HepG2 (cell line): ENCODE results near the gene DYNC2LI1. TPM values are rescaled to one million over a fixed set of nuclear protein-coding genes. Genes with fewer than 3 reads are reported as not detected.

ENCODE experiments used
- BCL3 ChIP-seq: sonication (generic); formaldehyde crosslinking; IDR thresholded peaks from 2 replicates; pipeline ENCODE4 v1.5.1; 2020; ENCODE audit warnings: mild to moderate bottlenecking, missing genetic modification reagents, moderate library complexity
- CREM ChIP-seq, 2 experiments: sonication (generic) in 1 of 2; formaldehyde crosslinking in 1 of 2; IDR thresholded peaks; 2 replicates each; pipeline versions ENCODE4 v1.4.0 to v1.6.1; 2016 to 2020; ENCODE audit warnings: antibody characterized with exemption in 1 of 2, mild to moderate bottlenecking in 1 of 2, missing genetic modification reagents in 1 of 2
- FOSL2 ChIP-seq: sonication (generic); formaldehyde crosslinking; IDR thresholded peaks from 2 replicates; pipeline ENCODE4 v1.4.0; 2020; ENCODE audit warnings: missing genetic modification reagents
- FOXA1 ChIP-seq, 2 experiments: fragments of 450-650 bp in 1 of 2; sonication (generic) in 1 of 2; formaldehyde crosslinking in 1 of 2; IDR thresholded peaks; 2 replicates each; pipeline versions ENCODE4 v1.4.0 to v1.6.1; 2016 to 2020; ENCODE audit warnings: missing genetic modification reagents in 1 of 2
- HMG20B ChIP-seq: conservative IDR thresholded peaks from 2 replicates; pipeline ENCODE4 v1.6.1; 2016; ENCODE audit warnings: missing genetic modification reagents, missing compliant biosample characterization
- HNRNPH1 ChIP-seq: fragments of 200-400 bp; formaldehyde crosslinking; optimal IDR thresholded peaks from 2 replicates; pipeline ENCODE3; 2017; ENCODE audit warnings: mild to moderate bottlenecking, low read depth, low read length
- IRF9 ChIP-seq: sonication (generic); formaldehyde crosslinking; IDR thresholded peaks from 2 replicates; pipeline ENCODE4 v1.8.0; 2022; ENCODE audit warnings: missing genetic modification reagents, mild to moderate bottlenecking, borderline replicate concordance
- KAT2B ChIP-seq: fragments of 150-350 bp; IDR thresholded peaks from 2 replicates; pipeline ENCODE4 v1.6.1; 2014; ENCODE audit warnings: low read depth, low read length, borderline replicate concordance
- KDM5A ChIP-seq: fragments of 200-600 bp; sonication (generic); IDR thresholded peaks from 2 replicates; pipeline ENCODE4 v1.7.0; 2018; ENCODE audit warnings: antibody characterized with exemption, mild to moderate bottlenecking, low read length, borderline replicate concordance
- RARA ChIP-seq: IDR thresholded peaks from 2 replicates; pipeline ENCODE4 v1.6.1; 2016; ENCODE audit warnings: missing genetic modification reagents, missing compliant biosample characterization
- REXO4 ChIP-seq: sonication (generic); formaldehyde crosslinking; IDR thresholded peaks from 2 replicates; pipeline ENCODE4 v1.8.0; 2022; ENCODE audit warnings: missing genetic modification reagents, mild to moderate bottlenecking, borderline replicate concordance
- SOX13 ChIP-seq, 3 experiments: fragments of 450-650 bp in 1 of 3; sonication (generic) in 1 of 3; formaldehyde crosslinking in 1 of 3; IDR thresholded peaks in 2 of 3; conservative IDR thresholded peaks in 1 of 3; 2 replicates each; pipeline versions ENCODE4 v1.5.0 to v1.6.1; 2016 to 2020; ENCODE audit warnings: antibody characterized with exemption in 1 of 3, mild to moderate bottlenecking in 1 of 3, missing compliant biosample characterization in 1 of 3, missing genetic modification reagents in 1 of 3, moderate library complexity in 1 of 3
- SOX5 ChIP-seq: IDR thresholded peaks from 2 replicates; pipeline ENCODE4 v1.6.1; 2016; ENCODE audit warnings: borderline replicate concordance
- SOX6 ChIP-seq, 2 experiments: fragments of 450-650 bp in 1 of 2; sonication (generic) in 1 of 2; formaldehyde crosslinking in 1 of 2; IDR thresholded peaks; 2 replicates each; pipeline versions ENCODE4 v1.4.0 to v1.6.1; 2017 to 2020; ENCODE audit warnings: antibody characterized with exemption in 1 of 2, mild to moderate bottlenecking in 1 of 2, missing genetic modification reagents in 1 of 2
- TBL1XR1 ChIP-seq: fragments of 150-350 bp; IDR thresholded peaks from 2 replicates; pipeline ENCODE4 v1.6.1; 2014; ENCODE audit warnings: borderline replicate concordance, low read length; ENCODE audit not compliant: partially characterized antibody
- TBX3 ChIP-seq: fragments of 450-650 bp; IDR thresholded peaks from 2 replicates; pipeline ENCODE4 v1.6.1; 2017; ENCODE audit warnings: antibody characterized with exemption, mild to moderate bottlenecking, inconsistent platforms, borderline replicate concordance
- TEAD3 ChIP-seq: optimal IDR thresholded peaks from 2 replicates; pipeline ENCODE3; 2016; ENCODE audit warnings: borderline replicate concordance
- THAP11 ChIP-seq: IDR thresholded peaks from 2 replicates; pipeline ENCODE4 v1.6.1; 2016; ENCODE audit warnings: missing biosample characterization, missing genetic modification reagents
- ZBTB7B ChIP-seq: sonication (generic); formaldehyde crosslinking; IDR thresholded peaks from 2 replicates; pipeline ENCODE4 v1.4.0; 2020; ENCODE audit warnings: missing genetic modification reagents
- ZFP36 ChIP-seq: fragments of 150-350 bp; IDR thresholded peaks from 2 replicates; pipeline ENCODE4 v1.6.1; 2018; ENCODE audit warnings: borderline replicate concordance, low read length, low read depth; ENCODE audit not compliant: partially characterized antibody
- ZNF224 ChIP-seq: sonication (generic); formaldehyde crosslinking; IDR thresholded peaks from 2 replicates; pipeline ENCODE4 v1.5.0; 2020; ENCODE audit warnings: mild to moderate bottlenecking, missing genetic modification reagents
- ZNF598 ChIP-seq: sonication (generic); formaldehyde crosslinking; IDR thresholded peaks from 2 replicates; pipeline ENCODE4 v1.5.1; 2020; ENCODE audit warnings: mild to moderate bottlenecking, missing genetic modification reagents, borderline replicate concordance
- ZNF615 ChIP-seq: sonication (generic); formaldehyde crosslinking; IDR thresholded peaks from 2 replicates; pipeline ENCODE4 v1.5.0; 2020; ENCODE audit warnings: mild to moderate bottlenecking, missing genetic modification reagents, borderline replicate concordance
- ZNF660 ChIP-seq: sonication (generic); formaldehyde crosslinking; IDR thresholded peaks from 2 replicates; pipeline ENCODE4 v1.5.1; 2020; ENCODE audit warnings: mild to moderate bottlenecking, low read depth, missing genetic modification reagents, borderline replicate concordance
- ZNF792 ChIP-seq: IDR thresholded peaks from 2 replicates; pipeline ENCODE4 v1.6.1; 2016
- ZNF839 ChIP-seq: sonication (generic); formaldehyde crosslinking; IDR thresholded peaks from 2 replicates; pipeline ENCODE4 v1.4.0; 2020; ENCODE audit warnings: missing genetic modification reagents, mild to moderate bottlenecking, borderline replicate concordance
- polyA plus RNA-seq, 8 experiments: library from polyadenylated mRNA; depleted of rRNA in 3 of 8; stranded (reverse) in 7 of 8; unstranded in 1 of 8; fragments of >200 nt; fragmentation: Illumina TruSeq in 4 of 8; extraction: Trizol in 4 of 8; gene quantifications; 2 replicates each; pipeline versions ENCODE4 v1.2.1 to v1.2.3, GENCODE V29; 2011 to 2016; ENCODE audit warnings: low read depth in 4 of 8, missing spikeins in 1 of 8, mixed read lengths in 1 of 8; ENCODE audit not compliant: insufficient read depth in 1 of 8
- total RNA-seq, 5 experiments: library from RNA; depleted of rRNA; stranded (reverse); fragments of >200 nt; fragmentation: Illumina TruSeq; extraction: Trizol; gene quantifications; 2 replicates each; pipeline ENCODE4 v1.2.3, GENCODE V29; 2016; ENCODE audit warnings: low read depth in 1 of 5
- TF ChIP-seq, protein P1 (sequence below): sonication (generic); formaldehyde crosslinking; IDR thresholded peaks from 2 replicates; pipeline ENCODE4 v1.4.0; 2020; ENCODE audit warnings: missing genetic modification reagents

The DYNC2LI1 gene
- total and polyA plus RNA-seq, 2 of the 13 experiments (the other 11 are each of a cell fraction or from before 2014, with no cell fraction given), result 16.9 to 23.2 TPM

DNA sequence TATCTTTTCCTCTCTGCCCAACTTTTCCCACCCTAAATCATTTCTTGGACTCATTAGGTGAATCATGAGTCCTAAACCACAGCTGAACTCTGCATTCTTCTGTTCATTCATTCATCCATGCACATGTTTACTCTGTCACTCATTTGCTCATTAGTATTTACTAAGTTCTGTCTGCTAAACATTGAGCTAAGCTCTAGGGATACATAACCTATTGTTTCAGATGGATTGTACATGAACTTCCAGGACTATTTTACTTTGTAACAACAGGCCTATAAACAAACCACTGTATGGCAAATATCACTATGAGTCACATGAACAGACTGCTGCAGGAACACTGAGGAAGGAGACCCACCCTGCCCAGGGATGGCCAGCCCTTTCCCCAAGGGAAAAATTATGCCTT, 14.6 kb upstream of the DYNC2LI1 start (continued):
- TF ChIP-seq FOSL2 (CRISPR knock-in tag) (peak; percentile 71), ZNF224 (CRISPR knock-in tag) (no peak), HNRNPH1 (no peak), ZNF598 (no peak), KDM5A (no peak), ZFP36 (no peak), ZNF660 (CRISPR knock-in tag) (no peak), RARA (CRISPR knock-in tag) (peak; percentile 78), REXO4 (no peak), TBX3 (peak; percentile 94), SOX5 (CRISPR knock-in tag) (peak; percentile 99), TBL1XR1 (peak; percentile 94), IRF9 (CRISPR knock-in tag) (no peak), ZNF792 (CRISPR knock-in tag) (no peak), SOX6 (IDR thresholded peaks at IDR 0.05) (peak; percentile 97), SOX6 (CRISPR knock-in tag; IDR thresholded peaks at IDR 0.05) (peak; percentile 94), KAT2B (no peak), ZNF615 (no peak), BCL3 (CRISPR knock-in tag) (no peak), HMG20B (peak; percentile 40; the same call in 1 of the 2 replicates), ZBTB7B (CRISPR knock-in tag) (no peak), THAP11 (0 out of 2 replicates have a peak, but pooled peaks have one; percentile 13), FOXA1 (IDR thresholded peaks at IDR 0.05) (peak; percentile 92), FOXA1 (CRISPR knock-in tag; IDR thresholded peaks at IDR 0.05) (peak; percentile 71), ZNF839 (no peak), CREM (IDR thresholded peaks at IDR 0.05) (peak; percentile 34; the same call in 1 of the 2 replicates), CREM (CRISPR knock-in tag; IDR thresholded peaks at IDR 0.05) (no peak), TEAD3 (CRISPR knock-in tag) (peak; percentile 23), SOX13 (IDR thresholded peaks at IDR 0.05) (peak; percentile 86), SOX13 (CRISPR knock-in tag; conservative IDR thresholded peaks at IDR 0.05 in 1 of 2, IDR thresholded peaks at IDR 0.05 in 1 of 2) (peak in 1 of 2 experiments; percentile 98; a peak in 2 of 4 replicates)
- TF ChIP-seq, protein P1, sequence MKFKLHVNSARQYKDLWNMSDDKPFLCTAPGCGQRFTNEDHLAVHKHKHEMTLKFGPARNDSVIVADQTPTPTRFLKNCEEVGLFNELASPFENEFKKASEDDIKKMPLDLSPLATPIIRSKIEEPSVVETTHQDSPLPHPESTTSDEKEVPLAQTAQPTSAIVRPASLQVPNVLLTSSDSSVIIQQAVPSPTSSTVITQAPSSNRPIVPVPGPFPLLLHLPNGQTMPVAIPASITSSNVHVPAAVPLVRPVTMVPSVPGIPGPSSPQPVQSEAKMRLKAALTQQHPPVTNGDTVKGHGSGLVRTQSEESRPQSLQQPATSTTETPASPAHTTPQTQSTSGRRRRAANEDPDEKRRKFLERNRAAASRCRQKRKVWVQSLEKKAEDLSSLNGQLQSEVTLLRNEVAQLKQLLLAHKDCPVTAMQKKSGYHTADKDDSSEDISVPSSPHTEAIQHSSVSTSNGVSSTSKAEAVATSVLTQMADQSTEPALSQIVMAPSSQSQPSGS (CRISPR knock-in tag), result no peak
